Dermis lymphatic vessel endothelial cell (primary cell): Measurements from ENCODE around the gene COG1. TPM values are rescaled to one million over a fixed set of nuclear protein-coding genes. Genes with fewer than 3 reads are reported as not detected.

Source experiments
- total RNA-seq: library from RNA; depleted of rRNA; stranded (reverse); fragments of >200 nt; gene quantifications from 2 replicates; pipeline ENCODE4 v1.2.1, GENCODE V29; 2014

Gene COG1, protein sequence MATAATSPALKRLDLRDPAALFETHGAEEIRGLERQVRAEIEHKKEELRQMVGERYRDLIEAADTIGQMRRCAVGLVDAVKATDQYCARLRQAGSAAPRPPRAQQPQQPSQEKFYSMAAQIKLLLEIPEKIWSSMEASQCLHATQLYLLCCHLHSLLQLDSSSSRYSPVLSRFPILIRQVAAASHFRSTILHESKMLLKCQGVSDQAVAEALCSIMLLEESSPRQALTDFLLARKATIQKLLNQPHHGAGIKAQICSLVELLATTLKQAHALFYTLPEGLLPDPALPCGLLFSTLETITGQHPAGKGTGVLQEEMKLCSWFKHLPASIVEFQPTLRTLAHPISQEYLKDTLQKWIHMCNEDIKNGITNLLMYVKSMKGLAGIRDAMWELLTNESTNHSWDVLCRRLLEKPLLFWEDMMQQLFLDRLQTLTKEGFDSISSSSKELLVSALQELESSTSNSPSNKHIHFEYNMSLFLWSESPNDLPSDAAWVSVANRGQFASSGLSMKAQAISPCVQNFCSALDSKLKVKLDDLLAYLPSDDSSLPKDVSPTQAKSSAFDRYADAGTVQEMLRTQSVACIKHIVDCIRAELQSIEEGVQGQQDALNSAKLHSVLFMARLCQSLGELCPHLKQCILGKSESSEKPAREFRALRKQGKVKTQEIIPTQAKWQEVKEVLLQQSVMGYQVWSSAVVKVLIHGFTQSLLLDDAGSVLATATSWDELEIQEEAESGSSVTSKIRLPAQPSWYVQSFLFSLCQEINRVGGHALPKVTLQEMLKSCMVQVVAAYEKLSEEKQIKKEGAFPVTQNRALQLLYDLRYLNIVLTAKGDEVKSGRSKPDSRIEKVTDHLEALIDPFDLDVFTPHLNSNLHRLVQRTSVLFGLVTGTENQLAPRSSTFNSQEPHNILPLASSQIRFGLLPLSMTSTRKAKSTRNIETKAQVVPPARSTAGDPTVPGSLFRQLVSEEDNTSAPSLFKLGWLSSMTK
- total RNA-seq: 14.4 and 15.7 TPM in 2 replicates

DNA sequence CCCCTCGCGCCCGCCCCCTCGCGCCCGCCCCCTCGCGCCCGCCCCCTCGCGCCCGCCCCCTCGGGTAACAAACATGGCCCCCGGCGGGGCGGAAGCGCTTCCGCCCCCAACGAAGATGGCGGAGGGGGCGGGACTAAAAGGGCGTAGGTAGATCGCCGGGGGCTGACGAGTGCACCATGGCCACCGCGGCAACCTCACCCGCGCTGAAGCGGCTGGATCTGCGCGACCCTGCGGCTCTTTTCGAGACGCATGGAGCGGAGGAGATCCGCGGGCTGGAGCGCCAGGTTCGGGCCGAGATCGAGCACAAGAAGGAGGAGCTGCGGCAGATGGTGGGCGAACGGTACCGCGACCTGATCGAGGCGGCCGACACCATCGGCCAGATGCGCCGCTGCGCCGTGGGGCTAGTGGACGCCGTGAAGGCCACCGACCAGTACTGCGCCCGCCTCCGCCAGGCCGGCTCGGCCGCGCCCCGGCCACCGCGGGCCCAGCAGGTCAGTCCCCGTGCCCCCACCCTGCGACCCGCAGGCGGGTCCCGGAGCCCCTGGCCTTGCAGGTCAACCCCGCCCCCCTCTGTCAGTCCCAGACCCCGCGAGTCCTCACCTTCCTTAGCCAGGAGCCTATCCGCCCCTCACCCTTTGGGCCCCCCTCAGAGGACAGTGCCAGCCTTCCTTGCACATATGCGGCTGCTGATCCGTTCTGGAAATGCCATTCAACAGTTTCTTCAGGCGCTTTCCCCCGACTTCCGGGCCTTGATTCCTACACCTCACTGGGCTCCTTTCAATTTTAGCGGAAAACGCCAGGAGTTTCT lies at the start of gene COG1:
Gene COG1 (plus strand): TSS at position 162 of the 808 bp plus-strand sequence. CDS start 15 bp downstream, at position 177.

Other genes starting within 250 kb of the COG1 start
- gene SLC39A11, start 100.4 kb upstream of the COG1 start, total RNA-seq: 11.6 and 15.3 TPM in 2 replicates
- gene SSTR2, start 28.0 kb upstream of the COG1 start, total RNA-seq: under 0.01 TPM in 1 of 2 replicates, not detected in the other
- not detected in 2 replicates for gene CPSF4L, start 68.8 kb downstream of the COG1 start, total RNA-seq
- 5.4 and 7.3 TPM in 2 replicates for gene CDC42EP4, start 118.9 kb downstream of the COG1 start, total RNA-seq